Choroid plexus epithelial cell (primary cell): Measurements from ENCODE around the gene OR4D6.

Experiments used
- DNase-seq: peaks from one replicate; pipeline ENCODE4 v3.0.0-alpha.2; 2010; ENCODE audit warnings: low read depth
- H3K4me3 ChIP-seq: 2 replicates; pipeline ENCODE4 v1.5.1; 2011; ENCODE audit warnings: low read depth, mild to moderate bottlenecking, control low read depth, low read length, moderate library complexity
- TF ChIP-seq, protein P1 (sequence below): conservative IDR thresholded peaks from 2 replicates; pipeline ENCODE4 v1.5.1; 2011; ENCODE audit warnings: low read depth, mild to moderate bottlenecking, control low read depth, inconsistent platforms, low read length, moderate library complexity

The OR4D6 gene

DNA sequence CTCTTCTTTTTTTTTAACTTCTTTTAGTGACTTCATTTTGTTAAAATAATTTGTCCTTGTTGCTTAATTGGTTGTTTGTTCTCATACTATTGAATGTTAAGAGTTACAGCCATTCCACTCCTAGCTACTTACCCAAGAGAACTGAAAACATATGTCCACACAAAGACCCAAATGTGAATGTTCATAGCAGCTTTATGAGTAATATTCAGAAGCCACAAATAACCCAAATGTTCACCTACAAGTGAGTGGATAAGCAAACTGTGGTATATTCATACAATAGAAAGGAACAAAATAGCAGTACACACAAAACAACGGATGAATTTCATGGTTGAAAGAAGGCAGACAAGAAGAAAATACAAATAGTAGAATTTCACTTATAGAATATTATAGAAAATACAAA lies 45.2 kb downstream of the OR4D6 start:
- TF ChIP-seq, protein P1, sequence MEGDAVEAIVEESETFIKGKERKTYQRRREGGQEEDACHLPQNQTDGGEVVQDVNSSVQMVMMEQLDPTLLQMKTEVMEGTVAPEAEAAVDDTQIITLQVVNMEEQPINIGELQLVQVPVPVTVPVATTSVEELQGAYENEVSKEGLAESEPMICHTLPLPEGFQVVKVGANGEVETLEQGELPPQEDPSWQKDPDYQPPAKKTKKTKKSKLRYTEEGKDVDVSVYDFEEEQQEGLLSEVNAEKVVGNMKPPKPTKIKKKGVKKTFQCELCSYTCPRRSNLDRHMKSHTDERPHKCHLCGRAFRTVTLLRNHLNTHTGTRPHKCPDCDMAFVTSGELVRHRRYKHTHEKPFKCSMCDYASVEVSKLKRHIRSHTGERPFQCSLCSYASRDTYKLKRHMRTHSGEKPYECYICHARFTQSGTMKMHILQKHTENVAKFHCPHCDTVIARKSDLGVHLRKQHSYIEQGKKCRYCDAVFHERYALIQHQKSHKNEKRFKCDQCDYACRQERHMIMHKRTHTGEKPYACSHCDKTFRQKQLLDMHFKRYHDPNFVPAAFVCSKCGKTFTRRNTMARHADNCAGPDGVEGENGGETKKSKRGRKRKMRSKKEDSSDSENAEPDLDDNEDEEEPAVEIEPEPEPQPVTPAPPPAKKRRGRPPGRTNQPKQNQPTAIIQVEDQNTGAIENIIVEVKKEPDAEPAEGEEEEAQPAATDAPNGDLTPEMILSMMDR, result no peak
- no peak overlapping the region for H3K4me3 ChIP-seq
- DNase-seq, result no peak

DNA sequence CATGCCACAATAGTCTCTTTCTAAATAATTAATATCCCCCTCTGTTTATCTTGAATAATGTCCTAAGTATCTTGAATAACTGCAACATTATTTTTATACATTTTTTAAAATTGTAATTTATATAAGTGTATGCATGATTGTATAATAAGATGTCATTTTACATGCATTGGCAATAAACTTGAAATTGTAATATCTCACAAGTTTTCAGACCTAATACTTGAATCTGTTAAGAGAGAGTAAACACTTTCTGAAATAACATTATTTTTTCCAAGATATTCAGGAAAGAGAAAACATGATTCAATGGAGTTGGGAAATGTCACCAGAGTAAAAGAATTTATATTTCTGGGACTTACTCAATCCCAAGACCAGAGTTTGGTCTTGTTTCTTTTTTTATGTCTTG lies 46.5 kb downstream of the OR4D6 start, which contains the start of gene OR4D11:
OR4D11 (plus strand) TSS at position 301 of the 400 bp plus-strand sequence; CDS start at position 301, 0 bp downstream.
- H3K4me3 ChIP-seq, result no peak within 1 kb of the TSS
- DNase-seq, result no peak
- TF ChIP-seq, protein P1, result no peak
